ENCODE data around the gene WNT3.
"Not testable (repeated sequence)": the region's sequence is repeated elsewhere in the genome, so short reads cannot be mapped to it uniquely, and the experiment has no call there.

The WNT3 gene

DNA sequence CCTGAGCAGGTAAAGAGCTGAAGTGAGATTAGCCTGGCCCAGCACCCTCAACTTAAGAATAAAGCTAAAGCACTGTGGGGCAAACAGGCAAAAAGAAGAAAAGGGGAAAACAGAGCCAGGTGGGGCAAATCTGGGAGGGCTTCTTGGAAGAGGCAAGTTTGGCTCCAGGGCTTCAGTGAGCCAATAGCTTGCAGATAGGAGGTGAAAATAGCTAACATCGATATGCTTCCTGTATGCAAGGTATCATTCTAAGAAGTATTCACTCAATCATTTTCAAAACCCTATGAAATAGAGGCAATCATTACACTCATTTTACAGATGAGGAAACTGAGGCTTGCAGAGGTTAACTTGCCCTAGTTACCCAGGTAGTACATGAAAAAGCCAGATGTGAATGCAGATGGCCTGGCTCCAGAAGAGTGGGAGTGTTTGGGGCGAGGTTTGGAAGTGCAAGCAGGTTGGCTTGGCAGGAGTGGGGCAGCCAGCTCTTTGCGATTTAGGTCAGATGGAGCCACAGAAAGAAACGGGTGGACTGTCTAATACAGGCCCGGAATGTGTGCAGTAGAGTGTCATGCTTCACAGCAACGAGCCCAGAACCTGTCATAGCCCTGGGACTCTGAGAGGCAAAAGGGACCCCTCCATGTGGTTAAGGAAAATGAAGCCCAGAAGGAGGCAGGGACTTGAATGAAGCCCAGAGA, 5.7 kb downstream of the WNT3 start:
- DNase-seq, result no peak

DNA sequence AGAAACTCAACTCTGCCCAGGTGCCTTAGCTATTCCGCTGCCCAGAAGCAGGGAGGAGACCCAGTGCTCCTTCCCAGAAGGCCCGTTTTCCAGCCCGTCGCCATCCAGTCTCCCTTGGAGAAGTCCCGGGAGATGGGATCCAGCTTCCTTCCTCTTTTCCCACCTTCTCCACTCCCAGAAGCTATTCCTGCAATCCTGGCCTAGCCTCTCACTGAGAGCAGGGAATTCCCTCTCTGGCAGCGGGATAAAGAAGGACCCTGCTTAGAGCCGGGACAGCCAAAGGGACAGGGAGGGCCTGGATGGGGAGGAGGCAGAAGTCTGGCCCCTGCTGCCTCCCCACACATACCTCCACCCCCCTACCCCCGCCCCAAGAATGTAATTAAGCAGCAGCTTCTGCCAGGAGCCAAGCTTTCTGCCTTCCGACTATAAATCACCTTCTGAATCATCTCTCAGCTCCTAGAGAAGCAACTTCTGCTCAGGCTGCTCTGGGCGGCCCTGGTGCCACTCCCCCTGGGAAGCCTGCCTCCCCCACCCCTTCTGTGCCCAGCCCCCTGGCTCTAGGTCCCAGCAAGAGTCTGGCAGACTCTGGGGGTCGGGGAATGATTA, 6.4 kb downstream of the WNT3 start:
- DNase-seq, result no peak

DNA sequence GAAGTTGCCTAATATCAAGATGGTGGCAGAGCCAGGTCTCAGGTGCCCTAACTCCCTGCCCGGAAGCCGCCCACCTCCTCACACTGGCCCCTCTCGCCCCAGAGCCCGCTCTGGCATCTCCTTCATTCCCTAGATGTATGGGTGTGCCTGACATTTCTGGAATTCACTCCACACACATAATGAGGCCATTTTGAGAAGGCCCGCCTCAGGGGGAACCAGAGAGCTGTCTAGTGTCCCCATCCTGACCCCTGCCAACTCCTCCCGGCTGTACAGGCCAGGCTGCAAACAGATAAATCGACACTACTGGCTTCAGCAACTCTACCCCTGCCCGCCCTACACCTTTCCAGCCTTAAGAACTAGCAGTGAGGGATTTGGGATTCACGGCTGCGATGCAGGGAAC, 7.7 kb downstream of the WNT3 start:
- DNase-seq, result no peak

DNA sequence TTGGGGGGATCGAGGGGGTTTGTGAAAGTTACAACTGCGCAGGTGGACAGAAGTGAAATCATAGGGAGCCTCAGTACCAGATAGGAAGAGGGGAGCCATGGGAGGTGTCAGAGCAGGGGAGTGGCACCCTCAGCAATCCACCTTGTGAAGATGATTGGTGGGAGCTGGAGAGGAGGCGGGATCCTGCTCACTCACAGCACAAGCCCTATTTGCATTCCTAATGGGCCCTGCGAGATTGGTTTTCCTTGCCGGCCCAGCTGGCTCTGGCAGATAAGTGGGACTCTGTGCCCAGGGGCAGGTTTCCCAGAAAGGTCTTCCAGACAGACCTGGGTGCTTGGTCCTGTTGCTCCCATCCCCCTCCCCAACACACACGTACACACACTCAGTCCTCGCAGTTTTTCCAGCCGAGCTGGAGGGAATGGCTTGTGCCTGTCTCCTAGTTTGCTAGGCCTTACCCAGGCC, 9.4 kb downstream of the WNT3 start:
- peak; percentile 41 to 79 for DNase-seq

GRCh38 chr17:46805771-46806170, 12.7 kb downstream of the WNT3 start:
- DNase-seq, result no peak

DNA sequence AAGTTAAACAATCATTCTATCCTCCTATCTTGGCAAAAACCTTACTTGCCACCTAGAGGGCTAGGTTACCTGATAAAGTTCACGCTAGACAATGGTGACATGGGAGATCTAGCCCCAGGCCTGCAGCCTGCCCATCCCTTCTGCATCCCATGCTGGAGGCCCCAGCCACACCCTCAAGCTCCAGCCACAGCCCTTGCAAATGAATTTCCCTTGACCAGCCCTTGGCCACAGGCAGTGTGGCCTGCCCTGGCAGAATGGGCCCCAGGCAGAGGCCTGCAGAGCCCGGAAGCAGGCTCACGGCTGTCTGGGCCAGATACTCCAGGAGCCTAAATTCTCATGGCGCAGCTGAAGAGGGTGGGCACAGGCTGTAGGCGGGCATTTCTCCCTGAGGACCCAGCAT, 14.9 kb downstream of the WNT3 start:
- no peak for DNase-seq

DNA sequence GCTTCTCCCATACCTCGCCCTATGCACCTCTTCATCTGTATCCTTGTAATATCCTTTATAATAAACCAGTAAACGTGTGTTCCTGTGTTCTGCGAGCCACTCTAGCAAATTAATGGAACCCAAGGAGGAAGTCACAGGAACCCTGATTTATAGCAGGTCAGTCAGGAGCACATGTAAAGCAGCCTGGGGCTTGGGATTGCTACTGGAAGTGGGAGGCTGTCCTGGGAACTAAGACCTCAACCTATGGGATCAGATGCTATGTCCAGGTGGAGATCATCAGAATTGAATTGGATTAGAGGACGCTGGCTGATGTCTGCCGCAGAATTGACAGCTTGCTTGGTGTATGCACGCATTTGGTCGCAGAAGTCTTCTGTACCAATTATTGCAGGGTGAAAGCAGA, 15.7 kb downstream of the WNT3 start:
- DNase-seq, result no peak

GRCh38 chr17:46800573-46800972, 17.9 kb downstream of the WNT3 start:
- peak in 1 of 2 experiments; percentile 81 for DNase-seq

DNA sequence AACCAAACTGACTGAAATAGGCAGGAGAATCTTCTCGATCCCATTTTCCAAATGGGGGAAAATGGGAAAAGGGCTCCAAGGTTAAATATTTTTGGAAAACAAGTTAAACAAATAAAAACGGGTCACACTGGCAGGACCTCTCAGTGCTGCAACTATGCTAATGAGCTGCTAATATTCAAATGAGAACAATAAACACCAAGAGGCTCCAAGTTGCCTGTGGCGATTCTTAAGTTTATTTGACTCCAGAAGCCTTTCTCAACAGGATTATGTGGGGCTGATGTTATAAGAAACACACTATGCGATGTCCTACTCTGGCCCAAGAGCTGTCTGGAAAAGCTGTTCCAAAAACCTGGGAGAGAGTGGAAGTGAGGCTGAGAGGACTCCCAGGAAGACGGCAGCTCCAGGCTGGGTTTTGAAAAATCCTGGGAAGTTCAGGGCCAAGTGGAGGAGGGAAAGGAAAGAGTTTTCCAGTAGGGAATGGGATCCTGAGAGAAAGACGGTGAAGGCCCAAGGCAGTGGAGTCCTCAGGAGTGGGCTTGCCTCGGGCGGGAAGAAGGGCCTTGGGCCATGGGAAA, 21.4 kb downstream of the WNT3 start:
- no peak for DNase-seq

GRCh38 chr17:46796524-46796923, 22.0 kb downstream of the WNT3 start:
- DNase-seq, result no peak

DNA sequence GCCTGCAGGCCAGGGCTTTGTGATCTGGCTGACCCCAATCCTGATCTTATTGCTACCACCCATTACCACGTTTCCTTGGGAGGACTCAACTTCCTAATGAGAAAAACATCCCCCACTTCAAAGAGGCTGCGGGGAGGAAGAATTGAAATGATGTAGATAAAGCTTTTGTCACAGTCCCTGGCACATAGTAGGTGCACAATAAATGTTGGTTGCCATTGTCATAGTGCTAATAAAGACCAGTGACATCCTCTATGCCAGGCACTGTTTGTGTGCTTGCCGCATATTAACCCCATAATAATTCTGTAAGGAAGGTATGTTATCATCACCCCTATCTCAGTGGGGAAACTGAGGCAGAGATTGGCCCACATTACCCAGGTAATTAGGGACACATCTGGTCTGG, 22.4 kb downstream of the WNT3 start:
- no peak for DNase-seq

GRCh38 chr17:46795379-46795952, 23.0 kb downstream of the WNT3 start:
- no peak for DNase-seq

DNA sequence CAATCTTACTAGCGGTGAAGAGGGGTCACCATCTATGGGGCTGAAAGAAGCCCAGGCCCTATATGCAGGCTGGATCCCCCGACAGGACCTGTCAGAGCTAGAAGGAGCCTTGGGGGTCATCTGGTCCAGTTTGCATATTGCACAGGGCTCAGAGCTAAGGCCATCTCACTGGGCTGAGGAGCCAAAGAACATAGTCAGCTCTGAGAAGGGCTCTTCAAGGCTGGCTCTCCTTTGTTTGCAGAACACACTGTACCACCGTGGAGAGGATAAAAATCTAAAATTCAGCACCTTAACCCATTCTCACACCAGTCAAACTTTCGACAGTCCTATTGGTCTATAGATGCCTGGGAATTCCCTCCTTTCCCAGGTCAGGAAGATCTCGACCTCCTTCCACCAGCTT, 24.2 kb downstream of the WNT3 start:
- no peak for DNase-seq

GRCh38 chr17:46793541-46793940, 25.0 kb downstream of the WNT3 start:
- DNase-seq, result no peak

DNA sequence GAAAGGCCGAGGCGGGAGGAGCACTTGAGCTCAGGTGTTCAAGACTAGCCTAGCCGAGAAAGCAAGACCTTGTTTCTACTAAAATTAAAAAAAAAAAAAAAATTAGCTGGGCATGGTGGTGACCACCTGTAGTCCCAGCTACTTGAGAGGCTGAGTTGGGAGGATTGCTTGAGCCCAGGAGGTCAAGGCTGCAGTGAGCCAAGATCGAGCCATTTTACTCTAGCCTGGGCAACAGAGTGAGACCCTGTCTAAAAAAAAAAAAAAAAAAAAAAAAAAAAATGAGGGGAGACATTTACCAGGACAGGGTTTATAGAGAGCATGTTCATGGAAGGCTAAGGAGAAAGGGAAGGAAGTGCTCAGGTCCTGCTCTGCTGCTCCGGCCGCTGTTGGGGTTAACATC, 25.5 kb downstream of the WNT3 start:
- not testable (repeated sequence) for DNase-seq

GRCh38 chr17:46792071-46792470, 26.4 kb downstream of the WNT3 start:
- DNase-seq, result no peak

DNA sequence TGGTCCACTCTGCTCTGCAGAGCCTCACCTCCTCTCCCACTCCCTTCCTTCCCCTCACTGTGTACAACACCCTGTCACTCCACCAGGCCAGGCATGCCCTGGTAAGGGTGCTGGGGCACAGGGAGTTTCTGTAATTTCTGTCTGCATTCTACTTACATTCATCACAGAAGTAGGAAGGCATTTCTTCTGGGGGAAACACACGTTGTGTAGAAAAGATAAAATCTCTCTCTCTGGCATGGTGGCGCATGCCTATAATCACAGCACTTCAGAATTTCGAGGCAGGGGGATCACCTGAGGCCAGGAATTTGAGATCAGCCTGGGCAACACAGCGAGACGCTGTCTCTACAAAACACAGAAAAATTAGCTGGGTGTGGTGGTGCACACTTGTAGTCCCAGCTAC, 27.0 kb downstream of the WNT3 start:
- no peak for DNase-seq

DNA sequence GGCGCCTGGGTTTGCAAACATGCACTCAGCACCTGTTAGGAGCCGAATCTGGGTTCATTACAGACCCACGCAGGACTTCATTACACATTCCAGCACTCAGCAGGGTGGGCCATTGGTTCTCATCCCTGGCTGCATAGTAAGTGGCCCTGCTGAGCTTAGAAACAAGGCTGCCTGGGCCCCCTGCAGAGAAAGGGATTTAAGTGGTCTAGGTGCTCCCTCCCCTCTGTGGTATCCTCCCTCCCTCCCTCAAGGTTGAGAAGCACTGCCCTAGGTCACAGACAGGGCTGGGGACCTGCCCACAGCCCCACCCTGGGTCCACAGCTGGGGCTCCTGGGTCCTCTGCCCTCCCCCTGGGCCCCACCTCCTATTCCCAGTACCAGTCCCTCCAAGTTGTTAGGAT, 28.3 kb downstream of the WNT3 start:
- no peak for DNase-seq

- no peak for DNase-seq
Observed at GRCh38 chr17:46789610-46790009, 28.9 kb downstream of the WNT3 start.

DNA sequence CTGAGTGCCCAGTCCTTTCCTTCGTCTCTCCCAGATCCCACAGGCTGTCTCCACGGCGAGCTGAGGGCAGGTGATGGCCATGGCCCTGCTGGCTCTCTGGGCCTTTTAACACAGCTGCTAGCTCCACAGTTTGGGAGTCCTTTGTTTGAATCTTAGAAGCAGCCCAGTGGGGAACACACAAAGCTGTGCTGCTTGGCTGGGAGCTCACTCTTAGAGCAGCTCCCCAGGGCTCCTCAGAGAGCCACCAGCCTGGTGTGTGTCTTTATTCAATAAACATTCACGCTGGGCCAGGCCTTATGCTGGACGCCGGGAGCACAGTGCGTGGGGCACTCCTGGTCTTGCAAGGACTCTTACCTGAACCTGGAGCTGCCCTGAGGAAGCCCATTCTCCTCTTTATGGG, 29.7 kb downstream of the WNT3 start:
- no peak for DNase-seq

DNA sequence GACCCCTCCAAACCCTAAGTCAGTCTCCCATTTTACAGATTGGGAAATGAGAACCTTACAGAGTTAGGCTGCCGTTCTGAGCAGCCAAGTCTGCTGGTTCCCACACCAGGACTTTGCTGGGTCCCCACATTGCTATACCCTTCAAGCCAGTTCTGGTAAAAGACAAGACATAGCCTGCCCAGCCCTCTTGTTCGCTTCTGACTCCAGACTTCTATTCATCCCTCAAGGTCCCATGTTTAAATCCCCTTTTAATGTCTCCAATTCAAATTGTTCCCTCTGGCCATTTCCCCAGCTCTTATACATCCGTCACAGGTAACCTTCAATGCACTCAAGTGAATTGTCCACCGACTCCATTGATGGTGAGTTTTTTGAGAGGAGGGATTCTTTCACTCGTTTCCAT, 30.2 kb downstream of the WNT3 start:
- DNase-seq, result no peak

- DNase-seq, result no peak
Observed at GRCh38 chr17:46787478-46787877, 31.0 kb downstream of the WNT3 start.

DNA sequence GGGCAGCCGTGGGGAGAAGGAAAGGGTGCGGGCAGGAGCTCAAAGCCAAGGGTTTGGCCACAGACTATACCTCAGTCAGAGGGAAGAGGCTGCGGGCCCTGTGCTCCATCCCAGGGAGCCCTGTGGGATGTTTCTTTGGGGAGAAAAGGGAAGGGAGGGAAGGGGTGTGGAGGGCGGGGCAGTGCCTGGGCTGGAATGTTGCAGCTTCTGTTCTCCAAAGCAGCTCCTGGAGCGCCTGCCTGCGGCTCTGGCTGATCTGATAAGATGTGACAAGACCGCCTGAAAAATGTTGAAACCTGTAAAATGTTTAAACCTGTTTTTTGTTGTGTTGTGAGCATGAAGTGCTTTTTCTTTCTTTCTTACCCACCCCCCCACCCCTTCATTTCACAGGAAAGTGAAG, 32.8 kb downstream of the WNT3 start:
- DNase-seq, result no peak

DNA sequence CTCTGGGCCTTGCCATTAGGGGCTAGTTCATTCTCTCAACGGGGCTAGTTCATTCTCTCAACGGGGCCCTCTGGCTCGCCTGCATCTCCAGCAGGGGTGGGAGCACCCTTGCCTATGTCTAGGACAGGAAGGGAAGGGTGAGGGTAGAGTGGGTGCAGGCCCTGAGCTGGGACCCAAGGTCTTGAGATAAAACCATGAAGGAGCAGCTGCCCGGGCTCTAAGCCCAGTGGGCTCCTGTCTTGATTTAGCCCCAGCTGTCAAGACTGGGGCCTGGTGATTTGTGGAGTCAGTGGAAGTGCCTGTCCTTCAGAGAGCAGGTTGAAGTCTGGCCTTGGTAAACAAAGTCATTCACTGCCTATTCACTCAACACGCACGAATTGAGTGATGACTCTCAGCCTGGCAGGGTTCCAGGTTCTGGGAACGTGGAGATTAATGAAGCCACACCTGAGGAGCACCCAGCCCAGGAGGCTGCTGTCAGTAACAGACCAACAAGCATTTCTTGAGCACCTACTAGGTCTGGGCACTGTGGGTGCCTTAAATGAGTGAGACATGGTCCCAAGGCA, 35.4 kb downstream of the WNT3 start:
- no peak for DNase-seq

Data from NCI-H524 (cell line).